Aorta (tissue), 5 donors: Measurements from ENCODE around the gene E2F2. TPM values are rescaled to one million over a fixed set of nuclear protein-coding genes. Genes with fewer than 3 reads are reported as not detected.
"Not testable (repeated sequence)": the region's sequence is repeated elsewhere in the genome, so short reads cannot be mapped to it uniquely, and the experiment has no call there.

Experiments used
- ATAC-seq: fragments of 200-7000 bp; cut with Tn5 transposase; one replicate; pipeline ENCODE4 v1.9.1; 2022; ENCODE audit warnings: moderate library complexity; ENCODE audit not compliant: low FRiP score
- DNase-seq, 2 donors: peaks; one replicate each; pipeline ENCODE4 v3.0.0-alpha.2; 2020
- H3K27ac ChIP-seq, 2 donors: one replicate each; pipeline ENCODE4 v1.5.1; 2013; ENCODE audit warnings: low read length in 2 of 2, mild to moderate bottlenecking in 2 of 2, moderate library complexity in 2 of 2, control low read depth in 1 of 2, inconsistent platforms in 1 of 2, low read depth in 1 of 2
- H3K27me3 ChIP-seq, 2 donors: one replicate each; pipeline ENCODE4 v1.6.1; 2013; ENCODE audit warnings: control low read depth in 1 of 2, low read length in 1 of 2, mild to moderate bottlenecking in 1 of 2, moderate library complexity in 1 of 2; ENCODE audit not compliant: insufficient read depth in 2 of 2, control insufficient read depth in 1 of 2
- H3K36me3 ChIP-seq, 2 donors: one replicate each; pipeline ENCODE4 v1.6.1; 2013; ENCODE audit warnings: control low read depth in 1 of 2, low read length in 1 of 2, mild to moderate bottlenecking in 1 of 2; ENCODE audit not compliant: insufficient read depth in 2 of 2, control insufficient read depth in 1 of 2
- H3K4me1 ChIP-seq, 2 donors: one replicate each; pipeline ENCODE4 v1.6.1; 2013; ENCODE audit warnings: low read length in 2 of 2, control low read depth in 1 of 2, mild to moderate bottlenecking in 1 of 2, moderate library complexity in 1 of 2; ENCODE audit not compliant: insufficient read depth in 2 of 2, control insufficient read depth in 1 of 2
- H3K4me3 ChIP-seq, 2 donors: one replicate each; pipeline ENCODE4 v1.5.1; 2013; ENCODE audit warnings: low read length in 2 of 2, control low read depth in 1 of 2, mild to moderate bottlenecking in 1 of 2
- H3K9me3 ChIP-seq: one replicate; pipeline ENCODE4 v1.6.1; 2013; ENCODE audit warnings: mild to moderate bottlenecking, low read length; ENCODE audit not compliant: control insufficient read depth
- WGBS, 2 donors: extraction: QIAGEN DNeasy Blood & Tissue Kit; methylation state at CpG; one replicate each; pipeline ENCODE4 v1.1.7; 2013; 5-methylcytosine and 5-hydroxymethylcytosine counted together
- intact Hi-C, 2 donors: fragments of 100-400 bp; cut with DNase I; formaldehyde crosslinking; loops; one replicate each; pipeline versions ENCODE4 v1.14.2 to v1.15.0; 2022
- polyA plus RNA-seq, 2 donors: library from polyadenylated mRNA; stranded (reverse); fragments of 200-250 nt; gene quantifications; one replicate each; pipeline ENCODE4 v1.2.3, GENCODE V29; 2013
- total RNA-seq, 2 donors: library from RNA; stranded (reverse); fragmentation: NEBNext Ultra II Directional; extraction: Animal tissue kit (Norgen Biotek cat#: 25700); gene quantifications; one replicate each; pipeline ENCODE4 v1.2.1, GENCODE V29; 2021
- donor health status: healthy with polysubstance abuse.
- donor health status: Bipolar disorder and iron deficiency.
- donor health status: DM: no; HTN: no; CAD: no.
- donor health status: DM: no; HTN: no; CAD: no.
- donor health status: DM: yes; HTN: yes; CAD: no.

E2F2 gene
- total and polyA plus RNA-seq, 4 donors: 0.42 to 0.96 (median 0.50) TPM; not detected in 1

DNA sequence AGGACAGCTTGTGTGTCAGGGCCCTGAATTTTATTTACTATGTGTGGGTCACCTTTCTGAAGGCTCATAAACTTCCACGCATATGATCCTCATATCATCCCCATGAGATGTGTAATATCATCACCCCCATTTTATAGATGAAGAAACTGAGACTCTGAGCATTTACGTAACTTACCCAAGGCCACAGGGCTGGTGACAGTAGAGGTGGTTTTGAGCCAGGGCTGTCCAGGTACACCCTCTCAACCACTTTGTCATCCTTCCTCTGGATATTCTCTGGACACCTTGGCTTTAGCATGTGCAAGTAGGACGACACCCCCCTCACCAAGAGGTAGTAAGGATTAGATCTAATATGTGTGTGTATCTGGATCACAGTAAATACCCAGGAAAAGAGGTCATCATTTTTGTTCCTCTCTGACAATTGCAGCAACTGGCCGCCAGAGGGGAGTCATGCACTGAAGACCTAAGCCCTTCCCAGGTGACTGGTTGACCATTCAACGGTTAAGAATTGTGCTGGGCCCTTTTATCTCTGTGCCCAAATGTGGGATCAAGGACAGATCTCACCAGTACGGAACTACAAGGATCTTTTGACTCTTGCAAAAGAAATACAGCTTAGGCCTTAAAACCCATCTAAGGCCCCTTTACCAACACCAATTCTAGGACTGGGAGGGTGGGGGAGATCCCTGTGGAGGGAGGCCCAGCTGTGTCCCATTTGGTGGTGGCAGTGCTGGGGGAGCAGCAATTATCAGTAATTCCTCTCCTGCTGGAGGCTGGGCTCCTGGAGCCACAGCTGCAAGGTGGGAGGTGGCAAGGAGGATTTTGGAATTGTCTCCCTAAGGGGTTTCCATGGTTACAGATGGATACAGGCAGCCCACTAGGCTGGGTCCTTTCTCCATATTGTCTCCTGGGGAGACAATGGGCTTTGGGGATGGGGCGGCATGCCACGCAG, 13.7 kb upstream of the E2F2 start:
- ATAC-seq (peak; percentile 81), DNase-seq (peak; percentile 83 to 89)
- 36 to 41% methylated on average over 8 of the region's 8 CpGs for WGBS, 2 donors
- H3K4me1 ChIP-seq: no peaks in the 10 kb centered on the region
- no peak overlapping the region for H3K4me3 ChIP-seq
- intact Hi-C loops: loop anchor here (1.0 kb wide), 1 partner anchor 93 kb away; no protein-coding TSS in a partner anchor
- H3K27me3 ChIP-seq: no peaks in the 10 kb centered on the region
- no peak overlapping the region for H3K27ac ChIP-seq
- no peaks in the 10 kb centered on the region for H3K9me3 ChIP-seq
- no peaks in the 10 kb centered on the region for H3K36me3 ChIP-seq

DNA sequence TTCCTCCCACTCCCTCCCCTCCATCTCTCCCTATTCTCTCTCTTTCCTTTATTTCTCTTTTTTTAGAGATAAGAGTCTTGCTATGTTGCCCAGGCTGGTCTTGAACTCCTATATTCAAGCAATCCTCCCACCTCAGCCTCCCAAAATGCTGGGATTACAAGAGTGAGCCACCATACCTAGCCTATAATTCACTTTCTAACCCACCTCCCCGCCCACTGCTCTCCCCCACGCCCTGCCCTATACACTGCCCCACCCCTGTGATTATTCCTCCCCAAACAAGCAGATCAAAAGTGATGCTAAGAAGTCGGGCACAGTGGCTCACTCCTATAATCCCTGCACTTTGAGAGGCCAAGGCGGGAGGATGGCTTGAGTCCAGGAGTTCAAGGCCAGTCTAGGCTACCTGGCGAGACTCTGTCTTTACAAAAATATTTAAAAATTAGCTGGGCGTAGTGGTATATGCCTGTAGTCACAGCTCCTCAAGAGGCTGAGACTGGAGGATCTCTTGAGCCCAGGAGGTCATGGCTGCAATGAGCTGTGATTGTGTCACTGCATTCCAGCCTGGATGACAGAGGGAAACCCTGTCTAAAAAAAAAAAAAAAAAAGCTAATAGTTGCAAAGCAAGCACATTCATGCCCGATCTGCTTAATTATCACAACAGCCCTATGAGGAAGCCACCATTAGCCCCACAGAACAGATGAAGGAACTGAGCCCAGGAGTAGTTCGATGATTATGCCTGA, 12.8 kb upstream of the E2F2 start:
- intact Hi-C loops: loop anchor here in 1 of 2 donors (1.0 kb wide), 1 partner anchor 93 kb away; no protein-coding TSS in a partner anchor
- no peak for ATAC-seq
- DNase-seq: no peak
- WGBS, 2 donors: 79% methylated on average over 8 of the region's 8 CpGs
- no peaks in the 10 kb centered on the region for H3K4me1 ChIP-seq
- H3K4me3 ChIP-seq: no peak overlapping the region
- no peak overlapping the region for H3K27ac ChIP-seq
- no peaks in the 10 kb centered on the region for H3K9me3 ChIP-seq
- no peaks in the 10 kb centered on the region for H3K36me3 ChIP-seq
- no peaks in the 10 kb centered on the region for H3K27me3 ChIP-seq

DNA sequence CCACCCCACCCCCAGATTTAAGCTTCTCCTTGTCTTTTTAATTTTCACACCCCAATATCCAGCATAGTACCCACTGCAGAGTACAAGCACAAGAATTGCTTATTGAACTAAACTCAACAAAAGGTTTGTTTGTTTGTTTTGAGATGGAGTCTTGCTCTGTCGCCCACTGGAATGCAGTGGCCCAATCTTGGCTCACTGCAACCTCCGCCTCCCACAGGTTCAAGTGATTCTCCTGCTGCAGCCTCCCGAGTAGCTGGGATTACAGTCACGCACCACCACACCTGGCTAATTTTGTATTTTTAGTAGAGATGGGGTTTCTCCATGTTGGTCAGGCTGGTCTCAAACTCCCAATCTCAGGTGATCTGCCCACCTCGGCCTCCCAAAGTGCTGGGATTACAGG, 11.9 kb upstream of the E2F2 start:
- H3K4me3 ChIP-seq, intact Hi-C loops, ATAC-seq, H3K27me3 ChIP-seq, H3K36me3 ChIP-seq, DNase-seq, H3K27ac ChIP-seq, H3K4me1 ChIP-seq, H3K9me3 ChIP-seq: not testable (repeated sequence)
- WGBS, 2 donors: 86 to 90% methylated on average over 5 of the region's 5 CpGs

DNA sequence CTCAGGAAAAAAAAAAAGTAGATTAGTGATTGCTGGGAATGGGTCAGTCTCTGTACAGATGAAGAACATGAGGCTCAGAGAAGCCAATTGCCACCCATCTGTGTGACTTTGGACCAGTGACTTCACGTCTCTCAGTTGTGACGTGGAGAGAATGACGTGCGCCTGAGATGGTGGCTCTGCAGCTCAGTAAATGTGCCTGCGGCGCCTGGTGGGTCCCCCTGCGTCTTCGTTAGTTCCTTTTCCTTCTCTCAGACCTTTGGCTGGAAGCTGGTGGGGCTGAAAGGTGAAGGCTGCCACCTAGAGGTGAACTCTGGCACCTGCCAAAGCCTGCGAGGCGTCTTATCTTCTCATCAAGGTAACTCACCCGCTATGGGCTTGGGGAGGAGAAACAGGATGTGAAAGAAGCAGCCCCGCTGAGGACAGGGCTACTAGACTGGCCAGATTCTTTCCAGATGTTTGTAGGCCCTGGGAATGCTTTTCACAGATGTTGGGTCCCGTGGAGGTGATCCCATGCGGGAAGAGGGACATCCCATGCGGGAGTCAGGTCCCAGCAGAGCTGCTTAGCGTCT, 8.7 kb upstream of the E2F2 start:
- intact Hi-C loops: loop anchor here (2.0 to 10.0 kb wide), 3 partner anchors 42 to 195 kb away; partner anchors contain the start of gene HNRNPR (in 1 of the 2)
- H3K9me3 ChIP-seq: no peaks in the 10 kb centered on the region
- WGBS, 2 donors: 6% methylated on average over 16 of the region's 16 CpGs
- peak overlapping the region in 1 of 2 donors; percentile 17 for H3K27ac ChIP-seq
- no peaks in the 10 kb centered on the region for H3K4me1 ChIP-seq
- no peaks in the 10 kb centered on the region for H3K36me3 ChIP-seq
- DNase-seq (peak; percentile 90 to 94), ATAC-seq (peak; percentile 93)
- no peaks in the 10 kb centered on the region for H3K27me3 ChIP-seq
- no peak overlapping the region for H3K4me3 ChIP-seq

DNA sequence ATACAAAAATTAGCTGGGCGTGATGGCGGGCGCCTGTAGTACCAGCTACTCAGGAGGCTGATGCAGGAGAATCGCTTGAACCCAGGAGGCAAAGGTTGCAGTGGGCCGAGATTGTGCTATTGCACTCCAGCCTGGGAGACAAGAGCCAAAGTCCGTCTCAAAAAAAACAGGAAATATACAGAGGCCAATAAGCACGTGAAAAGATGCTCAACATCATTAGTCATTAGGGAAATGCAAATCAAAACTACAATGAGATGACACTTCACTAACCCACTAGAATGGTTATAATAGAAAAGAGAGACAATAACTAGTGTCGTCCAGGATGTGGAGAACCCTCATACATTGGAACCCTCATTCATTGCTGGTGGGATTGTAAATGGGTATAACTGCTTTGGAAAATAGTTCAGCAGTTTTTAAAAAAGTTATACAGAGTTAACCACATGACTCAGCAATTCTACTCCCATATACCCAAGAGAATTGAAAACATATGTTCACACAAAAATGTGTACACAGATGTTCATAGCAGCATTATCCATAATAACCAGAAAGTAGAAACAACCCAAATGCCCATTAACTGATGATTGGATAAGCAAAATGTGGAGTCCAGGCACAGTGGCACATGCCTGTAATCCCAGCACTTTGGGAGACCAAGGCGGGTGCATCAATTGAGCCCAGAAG, 6.4 kb upstream of the E2F2 start:
- intact Hi-C loops: loop anchor here in 1 of 2 donors (5.0 to 10.0 kb wide), 2 partner anchors 40 to 193 kb away; partner anchors contain the start of gene HNRNPR
- 80 to 85% methylated on average over 9 of the region's 9 CpGs for WGBS, 2 donors
- no peak for ATAC-seq

DNA sequence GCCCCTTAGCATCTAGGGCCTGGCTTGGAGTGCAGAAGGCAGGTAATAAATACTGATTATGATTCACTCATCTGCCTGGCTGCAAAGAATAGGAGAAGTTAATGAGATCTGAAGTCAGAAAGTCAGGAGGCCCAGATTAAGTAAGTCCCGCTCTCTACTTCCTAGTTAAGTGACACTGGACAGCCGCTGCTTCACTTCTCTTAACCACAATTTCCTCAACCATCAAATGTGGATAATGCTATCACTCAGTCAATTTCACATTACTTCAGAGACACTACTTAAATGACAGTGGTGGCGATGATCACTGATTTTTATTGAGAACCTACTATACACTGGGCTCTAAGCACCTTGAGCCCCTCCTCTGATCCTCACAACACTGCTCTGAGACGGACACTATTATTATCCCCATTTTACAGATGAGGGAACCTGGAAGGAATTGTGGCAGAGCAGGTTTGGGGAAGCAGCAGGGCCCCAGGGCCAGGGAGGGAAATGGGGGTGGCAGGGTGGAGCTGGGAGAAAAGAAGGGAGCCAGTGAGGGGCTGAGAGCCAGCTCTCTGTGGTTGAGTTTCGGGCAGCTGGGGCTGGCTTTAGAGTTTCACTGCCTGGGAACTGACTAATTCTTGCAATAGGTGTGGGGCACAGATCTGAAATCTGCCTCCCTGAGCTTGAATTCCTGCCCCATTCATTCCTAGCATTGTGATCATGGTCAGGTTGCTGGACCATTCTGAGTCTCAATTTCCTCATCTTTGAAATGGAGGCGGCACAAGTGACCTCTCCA, 2.4 kb upstream of the E2F2 start:
- WGBS, 2 donors: 92 to 94% methylated on average over 6 of the region's 6 CpGs
- no peak for ATAC-seq
- H3K27me3 ChIP-seq: no peaks in the 10 kb centered on the region

More for the DNA sequence above, 6.4 kb upstream of the E2F2 start:
- H3K4me1 ChIP-seq: no peaks in the 10 kb centered on the region
- H3K9me3 ChIP-seq: no peaks in the 10 kb centered on the region
- no peak overlapping the region for H3K4me3 ChIP-seq
- no peak overlapping the region for H3K27ac ChIP-seq
- DNase-seq: no peak
- H3K27me3 ChIP-seq: no peaks in the 10 kb centered on the region
- H3K36me3 ChIP-seq: no peaks in the 10 kb centered on the region

DNA sequence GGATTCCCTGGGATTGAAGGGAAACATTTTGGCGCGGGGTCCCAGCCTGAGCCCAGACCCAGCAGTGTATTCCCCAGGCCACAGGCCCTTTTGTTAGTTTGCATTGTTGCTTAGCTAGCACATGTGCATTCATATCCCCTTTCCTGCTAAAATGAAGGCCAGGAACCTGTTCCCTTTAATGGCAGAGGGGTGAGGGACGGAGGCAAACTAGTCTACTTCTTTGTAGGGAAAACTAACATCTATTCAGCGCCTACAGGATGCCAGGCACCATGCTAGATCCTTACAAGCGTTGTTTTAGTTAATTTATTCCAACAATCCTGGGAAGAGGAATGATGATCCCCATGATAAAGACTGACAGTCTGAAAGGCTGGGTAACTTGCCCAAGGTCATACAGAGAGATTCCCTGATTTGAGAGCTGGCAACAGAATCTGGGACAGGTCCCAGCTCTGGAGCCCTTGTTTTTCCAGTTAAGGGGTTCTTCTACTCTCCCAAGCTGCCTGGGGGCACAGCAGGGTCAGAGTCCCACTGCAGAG, 595 bp upstream of the E2F2 start:
- DNase-seq (no peak), ATAC-seq (no peak)
- no peaks in the 10 kb centered on the region for H3K4me1 ChIP-seq
- no peaks in the 10 kb centered on the region for H3K36me3 ChIP-seq
- intact Hi-C loops: loop anchor here in 1 of 2 donors (10.0 kb wide), 1 partner anchor 187 kb away; the partner anchor contains the start of gene HNRNPR
- no peak overlapping the region for H3K27ac ChIP-seq
- H3K9me3 ChIP-seq: no peaks in the 10 kb centered on the region
- H3K4me3 ChIP-seq: no peak overlapping the region
- no peaks in the 10 kb centered on the region for H3K27me3 ChIP-seq
- 17 to 24% methylated on average over 5 of the region's 5 CpGs for WGBS, 2 donors

More for the DNA sequence above, 2.4 kb upstream of the E2F2 start:
- Histone ChIP-seq H3K4me1 (no peaks in the 10 kb centered on the region), H3K4me3 (no peak overlapping the region), H3K9me3 (no peaks in the 10 kb centered on the region), H3K27ac (no peak overlapping the region), H3K36me3 (no peaks in the 10 kb centered on the region)
- intact Hi-C loops: loop anchor here in 1 of 2 donors (10.0 kb wide), 1 partner anchor 189 kb away; the partner anchor contains the start of gene HNRNPR
- no peak for DNase-seq
